CD4-positive, alpha-beta memory T cell (primary cell): ENCODE data around the gene RFK. TPM values are rescaled to one million over a fixed set of nuclear protein-coding genes. Genes with fewer than 3 reads are reported as not detected.

Source experiments
- CTCF ChIA-PET: fragments of 350-600 bp; sonication (Branson Sonifier 250); formaldehyde crosslinking; loops from one replicate; lab custom pipeline; 2021; ENCODE audit warnings: inconsistent platforms; ENCODE audit not compliant: partially characterized antibody; lab: Charles Lee
- POLR2A ChIA-PET: fragments of 350-600 bp; sonication (Branson Sonifier 250); formaldehyde crosslinking; loops from one replicate; lab custom pipeline; 2021; ENCODE audit not compliant: partially characterized antibody; lab: Charles Lee
- DNase-seq, 5 donors: peaks; one replicate each; pipeline versions ENCODE4 v3.0.0 to v3.0.0-alpha.2; 2020 to 2022; ENCODE audit warnings: mixed read lengths in 1 of 5
- H3K27ac ChIP-seq: one replicate; pipeline ENCODE4 v1.7.0; 2013; ENCODE audit warnings: low read depth, low read length
- H3K27me3 ChIP-seq: 2 replicates; pipeline ENCODE4 v1.7.0; 2013; ENCODE audit warnings: mild to moderate bottlenecking, low read length, moderate library complexity; ENCODE audit not compliant: insufficient read depth
- H3K36me3 ChIP-seq: 2 replicates; pipeline ENCODE4 v1.7.0; 2013; ENCODE audit warnings: mild to moderate bottlenecking, low read length, moderate library complexity; ENCODE audit not compliant: insufficient read depth
- H3K4me1 ChIP-seq: 2 replicates; pipeline ENCODE4 v1.7.0; 2013; ENCODE audit warnings: mild to moderate bottlenecking, low read length, moderate library complexity; ENCODE audit not compliant: insufficient read depth
- H3K4me3 ChIP-seq, 2 donors: one replicate each; pipeline ENCODE4 v1.7.0; 2013; ENCODE audit warnings: low read length in 2 of 2, mild to moderate bottlenecking in 1 of 2
- H3K9me3 ChIP-seq, 2 donors: one replicate each; pipeline ENCODE4 v1.7.0; 2013; ENCODE audit warnings: low read length in 2 of 2, control low read depth in 1 of 2; ENCODE audit not compliant: control insufficient read depth in 1 of 2
- H3K27ac Mint-ChIP-seq, 7 donors: one replicate each; pipeline ENCODE4 v1.8.0; 2020 to 2021; ENCODE audit warnings: mixed read lengths in 7 of 7, mild to moderate bottlenecking in 6 of 7, inconsistent platforms in 3 of 7, moderate library complexity in 3 of 7
- H3K27me3 Mint-ChIP-seq, 2 donors: one replicate each; pipeline ENCODE4 v1.8.0; 2020 to 2021; ENCODE audit warnings: mixed read lengths in 2 of 2
- H3K36me3 Mint-ChIP-seq, 2 donors: one replicate each; pipeline ENCODE4 v1.8.0; 2020 to 2021; ENCODE audit warnings: mixed read lengths in 2 of 2, inconsistent platforms in 1 of 2, mild to moderate bottlenecking in 1 of 2
- H3K4me1 Mint-ChIP-seq, 4 donors: one replicate each; pipeline ENCODE4 v1.8.0; 2020 to 2021; ENCODE audit warnings: mixed read lengths in 4 of 4, mild to moderate bottlenecking in 1 of 4
- H3K4me3 Mint-ChIP-seq, 8 donors: one replicate each; pipeline ENCODE4 v1.8.0; 2020 to 2021; ENCODE audit warnings: mixed read lengths in 8 of 8, mild to moderate bottlenecking in 7 of 8, moderate library complexity in 6 of 8, inconsistent platforms in 3 of 8
- H3K9me3 Mint-ChIP-seq, 8 donors: one replicate each; pipeline ENCODE4 v1.8.0; 2020 to 2021; ENCODE audit warnings: mixed read lengths in 8 of 8, mild to moderate bottlenecking in 5 of 8, inconsistent platforms in 3 of 8, moderate library complexity in 1 of 8
- intact Hi-C: fragments of 100-400 bp; cut with micrococcal nuclease; formaldehyde crosslinking; loops from one replicate; pipeline ENCODE4 v1.15.1; 2023
- polyA plus RNA-seq, 2 donors: library from polyadenylated mRNA; unstranded; fragments of 300-500 nt; fragmentation: Illumina TruSeq; gene quantifications; one replicate each; pipeline ENCODE4 v1.2.3, GENCODE V29; 2021
- total RNA-seq, 2 experiments: library from RNA; stranded (reverse); gene quantifications; one replicate each; pipeline ENCODE4 v1.2.3, GENCODE V29; 2021

Gene RFK
- total and polyA plus RNA-seq, 4 experiments from 2014 or later, result 13.5 to 42.9 (median 22.6) TPM

GRCh38 chr9:76401580-76402354, 7.5 kb upstream of the RFK start:
- Histone ChIP-seq H3K36me3 (no peaks in the 10 kb centered on the region), H3K27me3 (no peaks in the 10 kb centered on the region), H3K4me1 (peaks cover 7% of the 10 kb centered on the region), H3K27ac (no peak overlapping the region), H3K4me3 (no peak overlapping the region), H3K9me3 (no peaks in the 10 kb centered on the region)
- Mint-ChIP-seq H3K9me3 (no peaks in the 10 kb centered on the region), H3K4me3 (no peak overlapping the region), H3K36me3 (no peaks in the 10 kb centered on the region), H3K4me1 (peaks cover 10 to 18% (median 12%) of the 10 kb centered on the region in 4 donors), H3K27ac (peak overlapping the region in 1 of 7 donors; percentile 47), H3K27me3 (no peaks in the 10 kb centered on the region)
- intact Hi-C loops, result no loop called here
- ChIA-PET CTCF (interaction anchor here (0.6 to 2.6 kb wide), 13 partner anchors 9 to 1375 kb away, joined by 3 to 17 read pairs (median 5); no protein-coding TSS in a partner anchor), POLR2A (interaction anchor here (1.0 kb wide), 1 partner anchor 8 kb away, joined by 4 read pairs; the partner anchor contains the start of gene RFK)
- no peak for DNase-seq

GRCh38 chr9:76401176-76401575, 7.0 kb upstream of the RFK start:
- POLR2A ChIA-PET, result no interaction called here
- H3K27me3 Mint-ChIP-seq, result no peaks in the 10 kb centered on the region
- Histone ChIP-seq H3K27me3 (no peaks in the 10 kb centered on the region), H3K27ac (no peak overlapping the region), H3K4me3 (no peak overlapping the region), H3K9me3 (no peaks in the 10 kb centered on the region), H3K36me3 (no peaks in the 10 kb centered on the region), H3K4me1 (peaks cover 7% of the 10 kb centered on the region)
- intact Hi-C loops, result no loop called here
- H3K4me1 Mint-ChIP-seq, result peaks cover 10 to 18% (median 12%) of the 10 kb centered on the region in 4 donors
- H3K9me3 Mint-ChIP-seq, result no peaks in the 10 kb centered on the region
- H3K27ac Mint-ChIP-seq, result no peak overlapping the region
- H3K4me3 Mint-ChIP-seq, result no peak overlapping the region
- H3K36me3 Mint-ChIP-seq, result no peaks in the 10 kb centered on the region
- CTCF ChIA-PET, result interaction anchor here (0.8 to 2.6 kb wide), 8 partner anchors 8 to 306 kb away, joined by 3 to 17 read pairs (median 4); no protein-coding TSS in a partner anchor
- DNase-seq, result no peak

- Histone ChIP-seq H3K9me3 (no peaks in the 10 kb centered on the region), H3K27ac (no peak overlapping the region), H3K4me3 (no peak overlapping the region), H3K4me1 (peaks cover 9% of the 10 kb centered on the region), H3K36me3 (no peaks in the 10 kb centered on the region), H3K27me3 (no peaks in the 10 kb centered on the region)
- ChIA-PET CTCF (interaction anchor here (1.2 to 2.6 kb wide), 6 partner anchors 19 to 304 kb away, joined by 3 to 17 read pairs (median 4); no protein-coding TSS in a partner anchor), POLR2A (no interaction called here)
- intact Hi-C loops, result no loop called here
- no peak for DNase-seq
- peaks cover 12 to 18% (median 13%) of the 10 kb centered on the region in 4 donors for H3K4me1 Mint-ChIP-seq
- no peaks in the 10 kb centered on the region for H3K36me3 Mint-ChIP-seq
- H3K9me3 Mint-ChIP-seq, result no peaks in the 10 kb centered on the region
- H3K4me3 Mint-ChIP-seq, result no peak overlapping the region
- peak overlapping the region in 3 of 7 donors; percentile 13 to 59 (median 39) for H3K27ac Mint-ChIP-seq
- H3K27me3 Mint-ChIP-seq, result no peaks in the 10 kb centered on the region
Observed at GRCh38 chr9:76400534-76401096, 6.4 kb upstream of the RFK start.

GRCh38 chr9:76399856-76400255, 5.6 kb upstream of the RFK start:
- Mint-ChIP-seq H3K36me3 (peaks cover 0 to 1% of the 10 kb centered on the region in 2 donors), H3K9me3 (no peaks in the 10 kb centered on the region), H3K27me3 (no peaks in the 10 kb centered on the region), H3K27ac (no peak overlapping the region), H3K4me3 (no peak overlapping the region), H3K4me1 (peaks cover 17 to 22% (median 20%) of the 10 kb centered on the region in 4 donors)
- Histone ChIP-seq H3K36me3 (no peaks in the 10 kb centered on the region), H3K4me3 (no peak overlapping the region), H3K27ac (no peak overlapping the region), H3K27me3 (no peaks in the 10 kb centered on the region), H3K4me1 (peaks cover 17% of the 10 kb centered on the region), H3K9me3 (no peaks in the 10 kb centered on the region)
- ChIA-PET CTCF (interaction anchor here (0.6 to 1.4 kb wide), 3 partner anchors 28 to 305 kb away, joined by 3 to 5 read pairs (median 4); no protein-coding TSS in a partner anchor), POLR2A (no interaction called here)
- DNase-seq, result no peak
- intact Hi-C loops, result loop anchor here (10.0 kb wide), 1 partner anchor 1375 kb away; the partner anchor contains the start of gene CARNMT1

- no peaks in the 10 kb centered on the region for H3K9me3 ChIP-seq
- Mint-ChIP-seq H3K27me3 (no peaks in the 10 kb centered on the region), H3K9me3 (peaks cover 0 to 2% (median 0%) of the 10 kb centered on the region in 8 donors), H3K4me1 (peaks cover 17 to 29% (median 24%) of the 10 kb centered on the region in 4 donors), H3K36me3 (peaks cover 8 to 10% of the 10 kb centered on the region in 2 donors), H3K27ac (no peak overlapping the region), H3K4me3 (no peak overlapping the region)
- POLR2A ChIA-PET, result no interaction called here
- no peak overlapping the region for H3K4me3 ChIP-seq
- intact Hi-C loops, result loop anchor here (10.0 kb wide), 1 partner anchor 1372 kb away; the partner anchor contains the start of gene CARNMT1
- no peak overlapping the region for H3K27ac ChIP-seq
- H3K4me1 ChIP-seq, result peaks cover 25% of the 10 kb centered on the region
- CTCF ChIA-PET, result interaction anchor here (3.2 kb wide), 1 partner anchor 8 kb away, joined by 21 read pairs; no protein-coding TSS in a partner anchor
- DNase-seq, result no peak
- no peaks in the 10 kb centered on the region for H3K27me3 ChIP-seq
- H3K36me3 ChIP-seq, result no peaks in the 10 kb centered on the region
Observed at GRCh38 chr9:76396597-76396996, 2.4 kb upstream of the RFK start.

GRCh38 chr9:76396144-76396543, 1.9 kb upstream of the RFK start:
- no peaks in the 10 kb centered on the region for H3K36me3 ChIP-seq
- H3K4me1 Mint-ChIP-seq, result peaks cover 17 to 32% (median 25%) of the 10 kb centered on the region in 4 donors
- no peak overlapping the region for H3K4me3 ChIP-seq
- no peaks in the 10 kb centered on the region for H3K27me3 ChIP-seq
- no peak overlapping the region for H3K27ac ChIP-seq
- ChIA-PET POLR2A (no interaction called here), CTCF (interaction anchor here (3.2 kb wide), 1 partner anchor 9 kb away, joined by 21 read pairs; no protein-coding TSS in a partner anchor)
- H3K4me3 Mint-ChIP-seq, result no peak overlapping the region
- no peak for DNase-seq
- H3K27ac Mint-ChIP-seq, result peak overlapping the region in 2 of 7 donors; percentile 70 to 96
- peaks cover 0 to 2% (median 0%) of the 10 kb centered on the region in 8 donors for H3K9me3 Mint-ChIP-seq
- peaks cover 8 to 10% of the 10 kb centered on the region in 2 donors for H3K36me3 Mint-ChIP-seq
- intact Hi-C loops, result loop anchor here (10.0 kb wide), 1 partner anchor 1371 kb away; the partner anchor contains the start of gene CARNMT1
- no peaks in the 10 kb centered on the region for H3K9me3 ChIP-seq
- H3K27me3 Mint-ChIP-seq, result no peaks in the 10 kb centered on the region
- peaks cover 25% of the 10 kb centered on the region for H3K4me1 ChIP-seq
